ENCODE data around the gene NDUFA8. TPM values are rescaled to one million over a fixed set of nuclear protein-coding genes. Genes with fewer than 3 reads are reported as not detected.

Gene NDUFA8
- total RNA-seq, 6 experiments from 2014 or later, result 67.4 to 76.6 (median 72.8) TPM

DNA sequence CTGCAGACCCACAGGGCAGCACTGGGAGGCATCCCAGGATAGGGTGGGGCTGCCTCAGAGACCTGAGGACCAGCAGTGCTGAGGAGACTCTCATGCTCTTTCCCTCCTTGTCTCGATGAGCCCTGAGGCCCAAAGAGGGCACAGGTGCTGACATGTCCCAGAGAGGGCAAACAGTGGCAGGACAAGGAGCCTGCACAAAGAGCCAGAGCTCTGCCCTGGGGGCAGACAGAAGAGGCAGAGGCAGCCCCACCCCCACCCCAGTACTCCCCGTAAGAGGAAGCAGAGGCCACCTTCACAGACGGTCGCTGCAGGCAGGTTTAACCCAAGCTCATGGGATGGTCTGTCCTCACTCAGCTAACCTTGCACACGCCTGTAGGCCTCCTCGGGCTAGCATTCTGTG is 37.1 kb downstream of the NDUFA8 start:
- TF ChIP-seq, protein P1, sequence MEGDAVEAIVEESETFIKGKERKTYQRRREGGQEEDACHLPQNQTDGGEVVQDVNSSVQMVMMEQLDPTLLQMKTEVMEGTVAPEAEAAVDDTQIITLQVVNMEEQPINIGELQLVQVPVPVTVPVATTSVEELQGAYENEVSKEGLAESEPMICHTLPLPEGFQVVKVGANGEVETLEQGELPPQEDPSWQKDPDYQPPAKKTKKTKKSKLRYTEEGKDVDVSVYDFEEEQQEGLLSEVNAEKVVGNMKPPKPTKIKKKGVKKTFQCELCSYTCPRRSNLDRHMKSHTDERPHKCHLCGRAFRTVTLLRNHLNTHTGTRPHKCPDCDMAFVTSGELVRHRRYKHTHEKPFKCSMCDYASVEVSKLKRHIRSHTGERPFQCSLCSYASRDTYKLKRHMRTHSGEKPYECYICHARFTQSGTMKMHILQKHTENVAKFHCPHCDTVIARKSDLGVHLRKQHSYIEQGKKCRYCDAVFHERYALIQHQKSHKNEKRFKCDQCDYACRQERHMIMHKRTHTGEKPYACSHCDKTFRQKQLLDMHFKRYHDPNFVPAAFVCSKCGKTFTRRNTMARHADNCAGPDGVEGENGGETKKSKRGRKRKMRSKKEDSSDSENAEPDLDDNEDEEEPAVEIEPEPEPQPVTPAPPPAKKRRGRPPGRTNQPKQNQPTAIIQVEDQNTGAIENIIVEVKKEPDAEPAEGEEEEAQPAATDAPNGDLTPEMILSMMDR (IDR thresholded peaks at IDR 0.05), result no peak
- Mint-ChIP-seq H3K4me1 (ENCODE audit: low read depth) (peaks cover 23% of the 10 kb centered on the region), H3K9me3 (no peaks in the 10 kb centered on the region), H3K27ac (no peak overlapping the region), H3K4me3 (no peak overlapping the region), H3K36me3 (ENCODE audit: low read depth) (no peaks in the 10 kb centered on the region), H3K27me3 (ENCODE audit: insufficient read depth) (peaks cover 8% of the 10 kb centered on the region; the same call in 1 of the 2 replicates)
- DNase-seq, result no peak

DNA sequence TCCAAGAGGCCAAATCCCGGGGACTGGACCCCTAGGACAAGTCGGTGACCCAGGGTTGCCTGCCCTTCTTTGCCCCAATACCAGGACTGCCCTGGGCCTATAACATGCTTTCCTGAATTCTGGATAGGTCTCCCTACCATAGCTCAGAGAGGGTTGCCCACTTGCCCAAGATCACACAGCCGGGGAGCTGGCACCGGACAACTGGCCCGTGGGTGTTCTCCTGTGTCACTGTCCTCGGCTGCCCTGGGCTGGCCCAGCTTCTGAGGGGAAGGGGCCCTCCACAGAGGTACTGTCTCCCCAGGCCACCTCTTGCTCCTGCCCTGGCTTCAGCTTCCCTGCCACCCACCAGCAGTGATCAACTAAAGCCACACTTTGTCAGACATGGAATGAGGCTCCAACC is 37.6 kb downstream of the NDUFA8 start:
- DNase-seq, result no peak
- H3K27me3 Mint-ChIP-seq (ENCODE audit: insufficient read depth), result peaks cover 8% of the 10 kb centered on the region; the same call in 1 of the 2 replicates

DNA sequence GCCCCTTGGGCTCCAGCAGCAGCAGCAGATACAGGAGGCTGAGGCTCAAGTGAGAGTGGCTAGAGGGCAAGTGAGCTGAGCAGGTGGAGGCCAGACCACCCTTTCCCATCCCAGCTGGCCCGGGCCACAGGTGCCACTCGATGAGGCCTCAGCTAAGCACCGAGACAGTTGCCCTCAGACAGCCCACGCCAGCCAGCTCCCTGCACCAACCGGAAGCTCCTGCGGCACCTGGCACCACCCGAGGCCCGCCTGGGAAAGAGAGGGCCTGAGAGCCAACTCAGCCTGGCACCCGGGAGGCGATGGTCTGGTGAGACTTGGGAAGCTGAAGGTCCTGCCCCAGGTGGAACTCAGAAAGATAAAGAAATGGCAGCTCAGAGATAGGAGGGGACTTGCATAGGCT is 38.2 kb downstream of the NDUFA8 start:
- Mint-ChIP-seq H3K27me3 (ENCODE audit: insufficient read depth) (peaks cover 8% of the 10 kb centered on the region; the same call in 1 of the 2 replicates), H3K4me3 (no peak overlapping the region), H3K36me3 (ENCODE audit: low read depth) (no peaks in the 10 kb centered on the region), H3K4me1 (ENCODE audit: low read depth) (peaks cover 15% of the 10 kb centered on the region), H3K27ac (no peak overlapping the region), H3K9me3 (no peaks in the 10 kb centered on the region)
- no peak for DNase-seq
- TF ChIP-seq, protein P1 (IDR thresholded peaks at IDR 0.05), result no peak

More for the DNA sequence above, 37.6 kb downstream of the NDUFA8 start:
- Mint-ChIP-seq H3K9me3 (no peaks in the 10 kb centered on the region), H3K36me3 (ENCODE audit: low read depth) (no peaks in the 10 kb centered on the region), H3K27ac (no peak overlapping the region), H3K4me1 (ENCODE audit: low read depth) (peaks cover 19% of the 10 kb centered on the region), H3K4me3 (no peak overlapping the region)
- TF ChIP-seq, protein P1 (IDR thresholded peaks at IDR 0.05), result no peak

DNA sequence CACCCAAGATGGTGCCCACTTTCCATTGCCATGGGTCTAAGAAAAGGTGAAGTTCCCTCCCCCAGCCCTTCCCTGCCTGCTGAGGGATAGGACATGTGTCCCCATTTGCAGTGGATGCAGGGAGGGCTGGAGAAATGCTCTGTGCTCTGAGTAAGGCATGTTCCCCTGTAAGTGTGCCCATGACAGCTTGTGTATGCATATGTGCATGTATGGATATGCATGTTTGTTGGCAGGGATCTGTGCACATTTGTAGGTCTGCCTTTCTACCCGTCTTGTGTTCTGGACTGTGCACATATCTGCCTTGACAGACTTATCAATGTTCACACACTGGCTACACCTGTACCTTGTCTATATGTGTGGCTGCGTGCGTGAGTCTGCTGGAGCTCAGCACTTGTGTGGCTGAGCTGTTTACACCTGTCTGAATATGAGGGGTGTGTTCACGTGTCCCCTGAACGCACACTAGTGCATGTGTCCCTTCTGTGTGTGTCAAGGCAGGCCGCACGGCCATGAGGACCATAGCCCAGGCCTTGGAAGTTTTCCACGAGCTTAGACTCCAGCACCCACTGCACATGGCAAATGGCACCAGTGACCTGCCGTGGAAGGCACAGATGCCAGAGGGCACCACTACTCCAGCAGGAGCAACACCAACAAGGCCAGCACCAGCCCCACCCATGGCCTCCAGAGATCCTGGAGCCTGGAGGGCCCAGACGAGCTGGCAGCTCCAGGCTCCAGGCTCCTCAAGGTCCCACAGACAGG is 39.1 kb downstream of the NDUFA8 start:
- Mint-ChIP-seq H3K4me1 (ENCODE audit: low read depth) (peaks cover 6% of the 10 kb centered on the region), H3K27ac (no peak overlapping the region)

DNA sequence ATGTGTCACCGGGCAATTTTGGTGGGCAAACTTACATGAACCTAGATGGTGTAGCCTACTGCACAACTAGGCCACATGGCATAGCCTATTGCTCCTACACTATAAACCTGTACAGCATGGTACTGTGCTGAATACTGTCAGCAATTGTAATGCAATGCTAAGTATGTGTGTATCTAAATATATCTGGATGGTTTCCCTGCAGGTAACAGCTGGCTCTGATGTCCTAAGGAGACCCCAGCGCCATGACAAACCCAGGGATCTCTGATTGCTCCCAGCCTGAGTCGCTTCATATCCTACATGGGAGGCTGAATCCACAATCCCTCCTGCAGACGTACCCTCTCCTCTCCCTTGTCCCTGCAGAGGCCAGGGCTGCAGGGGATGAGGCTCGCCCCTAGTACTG is 39.9 kb downstream of the NDUFA8 start:
- H3K36me3 Mint-ChIP-seq (ENCODE audit: low read depth), result no peaks in the 10 kb centered on the region
- H3K27ac Mint-ChIP-seq, result no peak overlapping the region
- H3K27me3 Mint-ChIP-seq (ENCODE audit: insufficient read depth), result peaks cover 20% of the 10 kb centered on the region
- H3K9me3 Mint-ChIP-seq, result no peaks in the 10 kb centered on the region
- TF ChIP-seq, protein P1 (IDR thresholded peaks at IDR 0.05), result no peak
- no peak for DNase-seq
- H3K4me3 Mint-ChIP-seq, result no peak overlapping the region
- no peaks in the 10 kb centered on the region; the same call in none of the 2 replicates for H3K4me1 Mint-ChIP-seq (ENCODE audit: low read depth)

More for the DNA sequence above, 39.1 kb downstream of the NDUFA8 start:
- H3K36me3 Mint-ChIP-seq (ENCODE audit: low read depth), result no peaks in the 10 kb centered on the region
- H3K9me3 Mint-ChIP-seq, result no peaks in the 10 kb centered on the region
- no peak overlapping the region for H3K4me3 Mint-ChIP-seq
- no peak for DNase-seq
- TF ChIP-seq, protein P1 (IDR thresholded peaks at IDR 0.05), result no peak
- H3K27me3 Mint-ChIP-seq (ENCODE audit: insufficient read depth), result peaks cover 12% of the 10 kb centered on the region

Data from HFFc6 (cell line).